Panc1 (cell line): ENCODE data around the gene PEX10. TPM values are rescaled to one million over a fixed set of nuclear protein-coding genes. Genes with fewer than 3 reads are reported as not detected.

ENCODE experiments used
- ATAC-seq: fragments of 200-7000 bp; cut with Tn5 transposase; 2 replicates; pipeline ENCODE4 v1.9.1; 2020; ENCODE audit warnings: mild to moderate bottlenecking, moderate library complexity
- BruUV-seq: library from RNA; stranded (reverse); fragments of 400-500 nt; replicated peaks from 2 replicates; lab custom pipeline; 2021; lab: Mats Ljungman, UMichigan
- CTCF ChIA-PET: fragments of 300-600 bp; sonication (Branson Sonifier 250); formaldehyde crosslinking; loops from one replicate; lab custom pipeline; 2022; ENCODE audit warnings: antibody characterized with exemption; lab: Charles Lee
- POLR2A ChIA-PET: fragments of 300-600 bp; sonication (Branson Sonifier 250); formaldehyde crosslinking; loops from one replicate; lab custom pipeline; 2022; ENCODE audit warnings: antibody characterized with exemption; lab: Charles Lee
- DNase-seq: peaks from one replicate; pipeline ENCODE4 v3.0.0-alpha.2; 2010; ENCODE audit warnings: low read depth, low spot score
- H3K27ac ChIP-seq: 2 replicates; pipeline ENCODE4 v1.5.1; 2011; ENCODE audit warnings: mild to moderate bottlenecking, low read length, inconsistent platforms
- H3K27me3 ChIP-seq: fragments of 200-500 bp; sonication (Bioruptor generic); 2 replicates; pipeline ENCODE4 v1.6.0; 2014; ENCODE audit warnings: low read length, inconsistent platforms; ENCODE audit not compliant: control insufficient read depth, insufficient read depth
- H3K36me3 ChIP-seq: fragments of 200-500 bp; sonication (Bioruptor generic); 2 replicates; pipeline ENCODE4 v1.5.1; 2014; ENCODE audit warnings: inconsistent platforms, mild to moderate bottlenecking, low read length, moderate library complexity; ENCODE audit not compliant: control insufficient read depth, insufficient read depth
- H3K4me1 ChIP-seq: 2 replicates; pipeline ENCODE4 v1.5.1; 2011; ENCODE audit warnings: inconsistent platforms, mild to moderate bottlenecking, low read length, moderate library complexity; ENCODE audit not compliant: control insufficient read depth, insufficient read depth
- H3K4me3 ChIP-seq, 2 experiments: 2 replicates each; pipeline ENCODE4 v1.5.1; 2011 to 2012; ENCODE audit warnings: low read depth in 2 of 2, low read length in 2 of 2, mild to moderate bottlenecking in 2 of 2, inconsistent platforms in 1 of 2, moderate library complexity in 1 of 2
- H3K9me3 ChIP-seq: fragments of 200-500 bp; sonication (Bioruptor generic); 2 replicates; pipeline ENCODE4 v1.5.1; 2014; ENCODE audit warnings: low read depth, mild to moderate bottlenecking, inconsistent platforms, low read length, moderate library complexity; ENCODE audit not compliant: control insufficient read depth, insufficient read depth
- CTCF ChIP-seq: fragments of 450-650 bp; IDR thresholded peaks from 2 replicates; pipeline ENCODE4 v1.5.1; 2017; ENCODE audit warnings: mild to moderate bottlenecking
- POLR2AphosphoS5 ChIP-seq: IDR thresholded peaks from 2 replicates; pipeline ENCODE4 v1.6.1; 2012; ENCODE audit warnings: mild to moderate bottlenecking, low read depth, low read length, moderate library complexity
- REST ChIP-seq, 2 experiments: IDR thresholded peaks; 2 replicates each; pipeline ENCODE4 v1.6.1; 2011 to 2012; ENCODE audit warnings: low read depth in 2 of 2, control low read depth in 1 of 2, low read length in 1 of 2, mild to moderate bottlenecking in 1 of 2, moderate library complexity in 1 of 2; ENCODE audit not compliant: insufficient read depth in 1 of 2
- SIN3A ChIP-seq: IDR thresholded peaks from 2 replicates; pipeline ENCODE4 v1.6.1; 2012; ENCODE audit warnings: low read depth, mild to moderate bottlenecking, low read length, moderate library complexity, borderline replicate concordance; ENCODE audit not compliant: insufficient read depth
- TCF7L2 ChIP-seq: IDR thresholded peaks from 2 replicates; pipeline ENCODE4 v1.6.1; 2011; ENCODE audit warnings: mild to moderate bottlenecking, low read depth, low read length, inconsistent platforms
- in situ Hi-C: cut with HindIII; loops from 2 replicates; pipeline ENCODE4 v1.10.0; 2016; ENCODE audit warnings: low sequenced_read_pairs, low pct_unique_long_range_greater_than_20kb
- intact Hi-C: fragments of 100-400 bp; cut with micrococcal nuclease; formaldehyde crosslinking; loops from one replicate; pipeline ENCODE4 v1.10.0; 2022; ENCODE audit not compliant: unreplicated experiment
- total RNA-seq: library from RNA; stranded (reverse); gene quantifications from one replicate; pipeline ENCODE4 v1.2.1, GENCODE V29; 2021; ENCODE audit not compliant: unreplicated experiment

Gene PEX10
- total RNA-seq, 1 experiment from 2014 or later, result 49.8 TPM

GRCh38 chr1:2427051-2427450, 14.7 kb upstream of the PEX10 start:
- ATAC-seq (no peak), DNase-seq (no peak)
- Histone ChIP-seq H3K4me3 (no peak overlapping the region), H3K36me3 (no peaks in the 10 kb centered on the region), H3K9me3 (no peaks in the 10 kb centered on the region; the same call in 1 of the 2 replicates), H3K4me1 (peaks cover 3% of the 10 kb centered on the region; the same call in 1 of the 2 replicates), H3K27me3 (no peaks in the 10 kb centered on the region), H3K27ac (no peak overlapping the region)
- no TSS peak for BruUV-seq
- no peak for TF ChIP-seq REST (IDR thresholded peaks at IDR 0.05; ENCODE audit: insufficient read depth in 1 of 2, low read depth in 2 of 2, low read length in 1 of 2)
- TF ChIP-seq POLR2AphosphoS5, result no peak
- TF ChIP-seq CTCF, result no peak
- no peak for TF ChIP-seq TCF7L2
- no peak for TF ChIP-seq SIN3A
- ChIA-PET POLR2A (no interaction called here), CTCF (no interaction called here)
- in situ Hi-C loops (no loop called here), intact Hi-C loops (no loop called here)

- CTCF ChIA-PET, result no interaction called here
- no TSS peak for BruUV-seq
- POLR2A ChIA-PET, result no interaction called here
Measured at GRCh38 chr1:2426540-2426939, 14.2 kb upstream of the PEX10 start.

More at GRCh38 chr1:2426540-2426939, 14.2 kb upstream of the PEX10 start:
- Histone ChIP-seq H3K9me3 (no peaks in the 10 kb centered on the region; the same call in 1 of the 2 replicates), H3K36me3 (no peaks in the 10 kb centered on the region), H3K27ac (no peak overlapping the region), H3K4me1 (no peaks in the 10 kb centered on the region), H3K4me3 (no peak overlapping the region), H3K27me3 (no peaks in the 10 kb centered on the region)
- ATAC-seq (no peak), DNase-seq (no peak)
- intact Hi-C loops, result no loop called here
- no peak for TF ChIP-seq REST (IDR thresholded peaks at IDR 0.05; ENCODE audit: insufficient read depth in 1 of 2, low read depth in 2 of 2, low read length in 1 of 2)
- no peak for TF ChIP-seq TCF7L2
- no peak for TF ChIP-seq POLR2AphosphoS5
- no peak for TF ChIP-seq CTCF
- no peak for TF ChIP-seq SIN3A
- in situ Hi-C loops, result no loop called here
